Measurements from ENCODE around the gene BAD.

BAD gene

DNA sequence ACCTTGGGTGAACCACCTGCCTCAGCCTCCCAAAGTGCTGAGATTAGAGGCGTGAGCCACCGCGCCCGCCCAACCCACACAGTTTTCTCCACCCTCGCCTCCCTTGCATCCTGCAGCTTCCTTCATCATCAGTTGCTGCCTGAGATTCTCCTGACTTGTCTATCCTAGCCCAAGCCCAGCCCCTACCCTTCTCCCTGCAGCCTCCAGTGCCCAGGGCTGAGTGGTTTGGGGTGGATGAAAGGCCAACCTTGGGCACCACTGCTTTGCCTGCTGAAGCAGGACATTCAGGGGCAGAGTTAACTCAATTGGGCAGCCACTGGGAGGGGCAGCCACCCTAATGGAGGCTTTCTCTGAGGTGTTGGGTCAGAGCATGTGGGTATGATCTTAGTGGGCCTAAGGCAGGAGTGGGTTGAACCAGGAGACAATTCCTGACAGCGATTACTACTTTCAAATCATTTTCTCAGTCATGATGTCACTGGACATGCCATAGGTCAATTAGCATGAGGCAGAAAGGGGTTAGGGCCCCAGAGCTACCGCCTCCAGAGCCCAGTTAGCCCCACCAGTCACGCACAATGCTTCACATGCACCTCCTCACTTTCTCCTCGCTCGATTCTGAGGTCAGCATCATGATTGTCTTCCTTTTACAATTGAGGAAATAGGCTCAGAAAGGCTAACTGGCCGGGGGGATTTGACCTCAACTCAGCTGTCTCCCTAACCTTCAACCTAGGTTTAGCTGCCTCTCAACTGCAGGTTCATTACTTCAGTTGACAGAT, 44.6 kb downstream of the BAD start:
- Histone ChIP-seq H3K9me3 (no peaks in the 10 kb centered on the region), H3K4me1 (peaks cover 7 to 53% (median 42%) of the 10 kb centered on the region in 4 donors), H3K36me3 (peaks cover 6 to 44% (median 16%) of the 10 kb centered on the region in 3 donors), H3K27ac (peak overlapping the region; percentile 87 to 97), H3K27me3 (no peaks in the 10 kb centered on the region), H3K4me3 (peak overlapping the region; percentile 62 to 98)
- no peak for DNase-seq
- no peak for TF ChIP-seq CTCF (IDR thresholded peaks at IDR 0.05)
- intact Hi-C loops (cut with DNase I; ENCODE audit: low total_unique reads) = no loop called here

DNA sequence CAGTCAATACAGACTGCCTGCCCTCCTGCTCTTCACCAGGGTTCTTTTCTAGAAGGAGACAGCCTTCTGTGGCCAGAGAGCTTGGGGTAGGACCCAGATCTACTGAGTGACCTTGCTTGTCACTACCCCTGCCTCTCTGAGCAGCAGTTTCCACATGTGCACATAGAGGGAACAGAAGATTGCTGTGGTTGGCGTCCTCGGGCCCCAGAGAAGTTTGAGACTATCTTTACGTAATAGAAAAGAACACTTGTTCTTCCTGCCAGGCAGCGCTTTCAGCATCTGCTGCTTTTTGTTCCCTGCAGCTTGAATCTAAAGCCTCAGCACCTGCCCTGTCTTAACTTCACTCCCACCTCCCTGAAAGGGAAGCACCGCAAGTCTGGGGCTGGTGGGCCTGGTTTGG, 45.5 kb downstream of the BAD start:
- no peak for DNase-seq
- H3K27me3 ChIP-seq = no peaks in the 10 kb centered on the region
- no peak for TF ChIP-seq CTCF (IDR thresholded peaks at IDR 0.05)
- no peak overlapping the region for H3K27ac ChIP-seq
- H3K4me1 ChIP-seq = peaks cover 7 to 48% (median 38%) of the 10 kb centered on the region in 4 donors
- H3K4me3 ChIP-seq = no peak overlapping the region
- H3K36me3 ChIP-seq = peaks cover 6 to 40% (median 16%) of the 10 kb centered on the region in 3 donors
- H3K9me3 ChIP-seq = no peaks in the 10 kb centered on the region
- intact Hi-C loops (cut with DNase I; ENCODE audit: low total_unique reads) = no loop called here

DNA sequence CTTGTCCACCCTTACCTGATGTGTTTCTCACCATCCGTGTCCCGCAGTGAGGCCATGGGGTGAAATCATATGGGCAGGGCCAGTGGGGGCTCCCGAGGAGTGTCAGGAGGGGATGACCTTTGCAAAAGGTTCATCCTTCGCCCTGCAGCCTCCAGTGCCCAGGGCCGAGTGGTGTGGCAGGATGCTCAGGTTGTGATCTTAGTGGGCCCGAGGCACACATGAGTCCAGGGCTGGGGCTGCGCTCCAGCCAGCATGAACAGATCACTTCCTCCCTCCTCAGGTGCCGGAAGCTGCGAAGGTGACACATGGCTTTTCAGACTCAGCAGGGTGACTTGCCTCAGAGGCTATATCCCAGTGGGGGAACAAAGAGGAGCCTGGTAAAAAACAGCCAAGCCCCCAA, 46.4 kb downstream of the BAD start:
- H3K36me3 ChIP-seq = peaks cover 6 to 31% (median 16%) of the 10 kb centered on the region in 3 donors
- no peak overlapping the region for H3K27ac ChIP-seq
- intact Hi-C loops (cut with DNase I; ENCODE audit: low total_unique reads) = no loop called here
- no peaks in the 10 kb centered on the region for H3K9me3 ChIP-seq
- no peaks in the 10 kb centered on the region for H3K27me3 ChIP-seq
- TF ChIP-seq CTCF (IDR thresholded peaks at IDR 0.05) = no peak
- DNase-seq = no peak
- H3K4me3 ChIP-seq = no peak overlapping the region
- peaks cover 7 to 49% (median 41%) of the 10 kb centered on the region in 4 donors for H3K4me1 ChIP-seq

- no peaks in the 10 kb centered on the region for H3K9me3 ChIP-seq
- peaks cover 7 to 48% (median 40%) of the 10 kb centered on the region in 4 donors for H3K4me1 ChIP-seq
- intact Hi-C loops (cut with DNase I; ENCODE audit: low total_unique reads) = no loop called here
- DNase-seq = no peak
- no peak overlapping the region for H3K27ac ChIP-seq
- no peak for TF ChIP-seq CTCF (IDR thresholded peaks at IDR 0.05)
- no peak overlapping the region for H3K4me3 ChIP-seq
- no peaks in the 10 kb centered on the region for H3K27me3 ChIP-seq
- H3K36me3 ChIP-seq = peaks cover 6 to 29% (median 16%) of the 10 kb centered on the region in 3 donors
Observed at GRCh38 chr11:64237484-64237951, 46.9 kb downstream of the BAD start.

- no peak for TF ChIP-seq CTCF (IDR thresholded peaks at IDR 0.05)
Observed at GRCh38 chr11:64235437-64236161, 48.9 kb downstream of the BAD start.

More at GRCh38 chr11:64235437-64236161, 48.9 kb downstream of the BAD start:
- Histone ChIP-seq H3K27ac (peak overlapping the region; percentile 96 to 98), H3K4me3 (peak overlapping the region; percentile 87 to 93), H3K36me3 (peaks cover 6 to 29% (median 16%) of the 10 kb centered on the region in 3 donors), H3K27me3 (no peaks in the 10 kb centered on the region), H3K4me1 (peaks cover 7 to 57% (median 44%) of the 10 kb centered on the region in 4 donors), H3K9me3 (no peaks in the 10 kb centered on the region)
- DNase-seq = no peak
- intact Hi-C loops (cut with DNase I; ENCODE audit: low total_unique reads) = no loop called here

Data from tibial artery (tissue), 4 donors.